H9 (cell line): ENCODE measurements around the gene ACTN4. TPM values are rescaled to one million over a fixed set of nuclear protein-coding genes. Genes with fewer than 3 reads are reported as not detected.

Experiments
- DNase-seq: peaks from one replicate; pipeline ENCODE4 v3.0.0-alpha.2; 2017
- H2AFZ ChIP-seq: one replicate; pipeline ENCODE4 v1.6.1; 2013; ENCODE audit warnings: mild to moderate bottlenecking, low read length, control low read depth, moderate library complexity
- H2AK5ac ChIP-seq: 2 replicates; pipeline ENCODE4 v1.6.1; 2013; ENCODE audit warnings: low read length, control low read depth, mixed read lengths; ENCODE audit not compliant: insufficient read length
- H2BK120ac ChIP-seq: one replicate; pipeline ENCODE4 v1.6.1; 2013; ENCODE audit warnings: low read depth, mild to moderate bottlenecking, low read length, control low read depth, inconsistent platforms; ENCODE audit not compliant: poor library complexity, severe bottlenecking
- H2BK12ac ChIP-seq: 2 replicates; pipeline ENCODE4 v1.6.1; 2013; ENCODE audit warnings: low read length, control low read depth, mixed read lengths, low read depth; ENCODE audit not compliant: insufficient read length
- H2BK15ac ChIP-seq: 2 replicates; pipeline ENCODE4 v1.6.1; 2013; ENCODE audit warnings: low read depth, low read length, control low read depth
- H2BK20ac ChIP-seq: one replicate; pipeline ENCODE4 v1.6.1; 2013; ENCODE audit warnings: low read depth, mild to moderate bottlenecking, low read length, control low read depth, inconsistent platforms; ENCODE audit not compliant: poor library complexity, severe bottlenecking
- H2BK5ac ChIP-seq: 2 replicates; pipeline ENCODE4 v1.6.1; 2013; ENCODE audit warnings: low read length, control low read depth, mixed read lengths; ENCODE audit not compliant: insufficient read length
- H3K14ac ChIP-seq: 2 replicates; pipeline ENCODE4 v1.6.1; 2013; ENCODE audit warnings: low read length, control low read depth; ENCODE audit not compliant: insufficient read depth
- H3K18ac ChIP-seq: 2 replicates; pipeline ENCODE4 v1.6.1; 2013; ENCODE audit warnings: low read depth, mild to moderate bottlenecking, mixed read lengths, low read length, control low read depth; ENCODE audit not compliant: insufficient read length
- H3K23ac ChIP-seq: 2 replicates; pipeline ENCODE4 v1.6.1; 2013; ENCODE audit warnings: low read length, control low read depth, mixed read lengths, low read depth; ENCODE audit not compliant: insufficient read length
- H3K23me2 ChIP-seq: 2 replicates; pipeline ENCODE4 v1.6.1; 2013; ENCODE audit warnings: low read depth, mild to moderate bottlenecking, mixed read lengths, low read length, control low read depth; ENCODE audit not compliant: insufficient read length, poor library complexity, severe bottlenecking
- H3K27ac ChIP-seq: 2 replicates; pipeline ENCODE4 v1.5.1; 2013; ENCODE audit warnings: low read length, control low read depth, mixed read lengths, low read depth; ENCODE audit not compliant: insufficient read length
- H3K27me3 ChIP-seq: 2 replicates; pipeline ENCODE4 v1.6.1; 2013; ENCODE audit warnings: low read length, control low read depth, inconsistent platforms; ENCODE audit not compliant: insufficient read depth
- H3K4ac ChIP-seq: 2 replicates; pipeline ENCODE4 v1.6.1; 2013; ENCODE audit warnings: low read depth, mild to moderate bottlenecking, control low read depth, inconsistent platforms, low read length, moderate library complexity
- H3K4me1 ChIP-seq: 2 replicates; pipeline ENCODE4 v1.6.1; 2013; ENCODE audit warnings: low read length, control low read depth, inconsistent platforms; ENCODE audit not compliant: insufficient read depth
- H3K4me2 ChIP-seq: 2 replicates; pipeline ENCODE4 v1.6.1; 2013; ENCODE audit warnings: low read length, control low read depth, mixed read lengths; ENCODE audit not compliant: insufficient read length, insufficient read depth
- H3K56ac ChIP-seq: 2 replicates; pipeline ENCODE4 v1.6.1; 2013; ENCODE audit warnings: low read depth, mild to moderate bottlenecking, mixed read lengths, low read length, control low read depth; ENCODE audit not compliant: insufficient read length
- H3K79me1 ChIP-seq: 2 replicates; pipeline ENCODE4 v1.6.1; 2013; ENCODE audit warnings: low read depth, mild to moderate bottlenecking, moderate library complexity, low read length, control low read depth, inconsistent platforms; ENCODE audit not compliant: insufficient read depth, poor library complexity, severe bottlenecking
- H3K79me2 ChIP-seq: 2 replicates; pipeline ENCODE4 v1.6.1; 2013; ENCODE audit warnings: low read length, control low read depth, inconsistent platforms; ENCODE audit not compliant: insufficient read depth
- H3K9ac ChIP-seq: 2 replicates; pipeline ENCODE4 v1.6.1; 2013; ENCODE audit warnings: low read length, control low read depth, mixed read lengths; ENCODE audit not compliant: insufficient read length; ENCODE audit errors: extremely low read depth
- H3K9me3 ChIP-seq: one replicate; pipeline ENCODE4 v1.6.1; 2013; ENCODE audit warnings: low read depth, low read length, inconsistent platforms; ENCODE audit not compliant: control insufficient read depth
- H3T11ph ChIP-seq: one replicate; pipeline ENCODE4 v1.6.1; 2013; ENCODE audit warnings: mild to moderate bottlenecking, low read length, control low read depth, inconsistent platforms
- H4K20me1 ChIP-seq: one replicate; pipeline ENCODE4 v1.6.1; 2013; ENCODE audit not compliant: control insufficient read depth, insufficient read length, insufficient read depth
- H4K5ac ChIP-seq: 2 replicates; pipeline ENCODE4 v1.6.1; 2013; ENCODE audit warnings: low read depth, mild to moderate bottlenecking, mixed read lengths, low read length, control low read depth; ENCODE audit not compliant: insufficient read length
- H4K8ac ChIP-seq: replicated peaks from 2 replicates; pipeline ENCODE4 v1.6.1; 2013; ENCODE audit warnings: low read length, control low read depth, mixed read lengths, low read depth; ENCODE audit not compliant: insufficient read length
- H4K91ac ChIP-seq: 2 replicates; pipeline ENCODE4 v1.6.1; 2013; ENCODE audit warnings: low read depth, mild to moderate bottlenecking, moderate library complexity, mixed read lengths, low read length, control low read depth; ENCODE audit not compliant: insufficient read length
- H3K27ac Mint-ChIP-seq, 3 experiments: 2 replicates in 2 of 3; 3 replicates in 1 of 3; pipeline ENCODE4 v1.8.0; 2020 to 2021; ENCODE audit warnings: mixed read lengths in 3 of 3, mild to moderate bottlenecking in 1 of 3, moderate library complexity in 1 of 3
- H3K27me3 Mint-ChIP-seq: 2 replicates; pipeline ENCODE4 v1.8.0; 2021; ENCODE audit warnings: low read depth, mild to moderate bottlenecking, moderate library complexity, mixed read lengths
- H3K36me3 Mint-ChIP-seq, 3 experiments: 2 replicates in 2 of 3; 3 replicates in 1 of 3; pipeline ENCODE4 v1.8.0; 2020 to 2021; ENCODE audit warnings: low read depth in 3 of 3, mixed read lengths in 3 of 3; ENCODE audit not compliant: insufficient read depth in 1 of 3
- H3K4me1 Mint-ChIP-seq, 2 experiments: 2 replicates each; pipeline ENCODE4 v1.8.0; 2020; ENCODE audit warnings: mixed read lengths in 2 of 2
- H3K4me3 Mint-ChIP-seq, 2 experiments: 2 replicates in 1 of 2; 3 replicates in 1 of 2; pipeline ENCODE4 v1.8.0; 2020 to 2021; ENCODE audit warnings: mild to moderate bottlenecking in 2 of 2, mixed read lengths in 2 of 2, moderate library complexity in 1 of 2
- H3K9me3 Mint-ChIP-seq, 2 experiments: 2 replicates in 1 of 2; 3 replicates in 1 of 2; pipeline ENCODE4 v1.8.0; 2020; ENCODE audit warnings: mild to moderate bottlenecking in 2 of 2, mixed read lengths in 2 of 2, moderate library complexity in 1 of 2
- WGBS: extraction: QIAGEN DNeasy Blood & Tissue Kit; methylation state at CpG from one replicate; pipeline ENCODE4 v1.1.7; 2013; ENCODE audit warnings: missing lambda C conversion rate, low lambda C conversion rate, mixed read lengths; ENCODE audit not compliant: insufficient read length; ENCODE audit errors: extremely low coverage; 5-methylcytosine and 5-hydroxymethylcytosine counted together
- total RNA-seq: library from RNA; stranded (reverse); gene quantifications from 2 replicates; pipeline ENCODE4 v1.2.1, GENCODE V29; 2021
- TF ChIP-seq, protein P1 (sequence below): fragments of 200-600 bp; sonication (generic); conservative IDR thresholded peaks from 3 replicates; pipeline ENCODE4 v1.8.0; 2021; ENCODE audit warnings: antibody characterized with exemption, mild to moderate bottlenecking

ACTN4 gene
- total RNA-seq, 1 experiment from 2014 or later: 369 TPM

DNA sequence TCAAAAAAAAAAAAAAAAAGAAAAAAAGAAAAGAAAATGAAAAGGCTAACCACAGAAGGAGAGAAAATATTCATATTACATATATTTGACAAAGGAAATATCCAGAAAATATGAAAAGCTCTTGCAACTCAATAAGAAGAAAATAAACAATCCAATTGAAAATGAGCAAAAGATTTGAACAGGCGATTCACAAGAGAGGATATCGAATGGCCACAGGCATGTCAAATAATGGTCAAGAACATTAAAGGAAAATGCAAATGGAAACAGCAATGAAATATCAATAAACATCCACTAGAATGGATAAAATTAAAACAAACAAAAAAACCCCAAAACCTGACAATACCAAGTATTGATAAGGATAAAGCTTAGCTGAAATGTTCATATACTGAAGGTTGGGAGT, 117.8 kb downstream of the ACTN4 start:
- Histone ChIP-seq H2AFZ (no peak overlapping the region), H3K79me1 (no peaks in the 10 kb centered on the region), H4K8ac (no peak overlapping the region), H3T11ph (no peak overlapping the region), H2BK5ac (no peak overlapping the region), H2BK20ac (no peak overlapping the region), H2BK120ac (no peak overlapping the region), H3K4me2 (no peak overlapping the region), H3K56ac (no peak overlapping the region), H3K27ac (no peak overlapping the region), H3K4ac (no peak overlapping the region), H3K14ac (no peak overlapping the region), H3K79me2 (no peaks in the 10 kb centered on the region), H3K23ac (no peak overlapping the region), H4K91ac (no peak overlapping the region), H3K9me3 (no peaks in the 10 kb centered on the region), H3K23me2 (peaks cover 4% of the 10 kb centered on the region), H2BK15ac (no peak overlapping the region), H3K9ac (no peak overlapping the region), H3K27me3 (no peaks in the 10 kb centered on the region), H2BK12ac (no peak overlapping the region), H4K5ac (no peak overlapping the region), H3K18ac (no peak overlapping the region), H4K20me1 (no peaks in the 10 kb centered on the region), H3K4me1 (peaks cover 4% of the 10 kb centered on the region; the same call in 1 of the 2 replicates), H2AK5ac (no peak overlapping the region)
- TF ChIP-seq, protein P1, sequence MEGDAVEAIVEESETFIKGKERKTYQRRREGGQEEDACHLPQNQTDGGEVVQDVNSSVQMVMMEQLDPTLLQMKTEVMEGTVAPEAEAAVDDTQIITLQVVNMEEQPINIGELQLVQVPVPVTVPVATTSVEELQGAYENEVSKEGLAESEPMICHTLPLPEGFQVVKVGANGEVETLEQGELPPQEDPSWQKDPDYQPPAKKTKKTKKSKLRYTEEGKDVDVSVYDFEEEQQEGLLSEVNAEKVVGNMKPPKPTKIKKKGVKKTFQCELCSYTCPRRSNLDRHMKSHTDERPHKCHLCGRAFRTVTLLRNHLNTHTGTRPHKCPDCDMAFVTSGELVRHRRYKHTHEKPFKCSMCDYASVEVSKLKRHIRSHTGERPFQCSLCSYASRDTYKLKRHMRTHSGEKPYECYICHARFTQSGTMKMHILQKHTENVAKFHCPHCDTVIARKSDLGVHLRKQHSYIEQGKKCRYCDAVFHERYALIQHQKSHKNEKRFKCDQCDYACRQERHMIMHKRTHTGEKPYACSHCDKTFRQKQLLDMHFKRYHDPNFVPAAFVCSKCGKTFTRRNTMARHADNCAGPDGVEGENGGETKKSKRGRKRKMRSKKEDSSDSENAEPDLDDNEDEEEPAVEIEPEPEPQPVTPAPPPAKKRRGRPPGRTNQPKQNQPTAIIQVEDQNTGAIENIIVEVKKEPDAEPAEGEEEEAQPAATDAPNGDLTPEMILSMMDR: no peak
- Mint-ChIP-seq H3K9me3 (no peaks in the 10 kb centered on the region; a peak in 1 of 5 replicates), H3K4me3 (no peak overlapping the region), H3K4me1 (peaks cover 0 to 5% of the 10 kb centered on the region in 2 experiments; a peak in 1 of 4 replicates), H3K27me3 (peaks cover 1% of the 10 kb centered on the region), H3K27ac (no peak overlapping the region), H3K36me3 (no peaks in the 10 kb centered on the region)
- no CpG with 5 or more reads among the region's 2 CpGs for WGBS
- DNase-seq: no peak
